Measurements from ENCODE around the gene GIPC1. TPM values are rescaled to one million over a fixed set of nuclear protein-coding genes. Genes with fewer than 3 reads are reported as not detected.
A peak's percentile ranks its signal among the peaks of the same experiment; 100 is the strongest.

Gene GIPC1
- total RNA-seq, 6 experiments from 2014 or later: 25.2 to 63.5 (median 29.8) TPM

GRCh38 chr19:14432791-14433553, 63.0 kb downstream of the GIPC1 start, which contains the start of gene PKN1:
PKN1 (plus strand) TSS chr19:14433306; CDS start chr19:14433522, 216 bp downstream.
- Histone ChIP-seq H3K9me3 (no peaks in the 10 kb centered on the region), H3K27me3 (no peaks in the 10 kb centered on the region), H3K4me3 (peak within 1 kb of the TSS; percentile 66 to 80 (median 68)), H3K27ac (peak within 1 kb of the TSS; percentile 67 to 83 (median 72)), H3K4me1 (peaks cover 0 to 4% (median 0%) of the 10 kb centered on the region in 4 donors), H3K36me3 (no peaks in the 10 kb centered on the region)
- no peak for TF ChIP-seq CTCF (IDR thresholded peaks at IDR 0.05)
- 36% methylated on average over 6 of the region's 85 CpGs for WGBS (ENCODE audit: insufficient coverage, low coverage, low lambda C conversion rate, missing lambda C conversion rate)
- peak; percentile 44 to 75 (median 64) for ATAC-seq
- intact Hi-C loops (cut with DNase I): no loop called here
- DNase-seq: peak in 2 of 3 donors; percentile 63 to 65

- TF ChIP-seq POLR2A (IDR thresholded peaks at IDR 0.05) (no peak), CTCF (IDR thresholded peaks at IDR 0.05) (no peak)
- intact Hi-C loops (cut with DNase I): no loop called here
- Histone ChIP-seq H3K27me3 (no peaks in the 10 kb centered on the region), H3K4me1 (peaks cover 0 to 4% (median 0%) of the 10 kb centered on the region in 4 donors), H3K4me3 (no peak overlapping the region), H3K9me3 (no peaks in the 10 kb centered on the region), H3K36me3 (no peaks in the 10 kb centered on the region), H3K27ac (no peak overlapping the region)
- WGBS (ENCODE audit: insufficient coverage, low coverage, low lambda C conversion rate, missing lambda C conversion rate): 69% methylated on average over 2 of the region's 3 CpGs
- no peak for ATAC-seq
- DNase-seq: no peak
These were observed 65.2 kb downstream of the GIPC1 start for GRCh38 chr19:14430712-14431111.

- H3K36me3 ChIP-seq: no peaks in the 10 kb centered on the region
- peaks cover 0 to 4% (median 0%) of the 10 kb centered on the region in 4 donors for H3K4me1 ChIP-seq
- no peak overlapping the region for H3K4me3 ChIP-seq
- TF ChIP-seq POLR2A (IDR thresholded peaks at IDR 0.05) (no peak), CTCF (IDR thresholded peaks at IDR 0.05) (no peak)
- intact Hi-C loops (cut with DNase I): no loop called here
- WGBS (ENCODE audit: insufficient coverage, low coverage, low lambda C conversion rate, missing lambda C conversion rate): 65% methylated on average over 3 of the region's 4 CpGs
- ATAC-seq (no peak), DNase-seq (no peak)
- H3K9me3 ChIP-seq: no peaks in the 10 kb centered on the region
- no peak overlapping the region for H3K27ac ChIP-seq
- no peaks in the 10 kb centered on the region for H3K27me3 ChIP-seq
These were observed 67.0 kb downstream of the GIPC1 start for GRCh38 chr19:14428882-14429416.

MicroRNAs encoded within 50 kb of the gene (microRNA counts, 767-probe panel; counts per million panel counts)
- 237 counts per million for microRNA hsa-miR-639

Small RNA genes within 50 kb of the gene (microRNA-seq; reads per million reads assigned to microRNA genes)
- 1.3 to 3.8 reads per million in 2 donors for gene MIR639

Small RNA genes within 50 kb of the gene (small RNA-seq; reads per million reads assigned to genes)
- gene SNRPGP15: 0 reads per million in 2 experiments

Other genes starting within 250 kb of the GIPC1 start
- 10 to 100 TPM in 5 of 6 experiments, 1 to 10 TPM in 1; 7.9 to 21.5 (median 15.3) TPM for gene ADGRE5, start 114.7 kb downstream of the GIPC1 start, total RNA-seq
- gene DDX39A, start 76.8 kb downstream of the GIPC1 start, total RNA-seq: 10 to 100 TPM; 12.9 to 34.5 (median 24.6) TPM
- 10 to 100 TPM; 19.5 to 49.4 (median 34.1) TPM for gene PKN1, start 62.8 kb downstream of the GIPC1 start, total RNA-seq
- under 1 TPM in 4 of 6 experiments, not detected in 2; 0.16 to 0.32 (median 0.29) TPM for gene PTGER1, start 20.8 kb downstream of the GIPC1 start, total RNA-seq
- 10 to 100 TPM; 35.7 to 76.8 (median 52.1) TPM for gene DNAJB1, start 22.3 kb upstream of the GIPC1 start, total RNA-seq
- gene TECR, start 33.5 kb upstream of the GIPC1 start, total RNA-seq: 10 to 100 TPM; 37.9 to 99.0 (median 77.0) TPM
- 100 to 1,000 TPM in 4 of 6 experiments, 10 to 100 TPM in 2; 81.7 to 275 (median 112) TPM for gene NDUFB7, start 75.9 kb upstream of the GIPC1 start, total RNA-seq
- not detected for gene CLEC17A, start 87.0 kb upstream of the GIPC1 start, total RNA-seq
- under 1 TPM in 4 of 6 experiments, not detected in 2; 0.09 to 0.53 (median 0.24) TPM for gene ADGRE3, start 178.7 kb upstream of the GIPC1 start, total RNA-seq
- gene ZNF333, start 193.9 kb upstream of the GIPC1 start, total RNA-seq: 1 to 10 TPM; 2.5 to 6.1 (median 3.8) TPM

All from right lobe of liver (tissue), 6 donors.